HepG2 (cell line): ENCODE measurements around the gene FAM53B. TPM values are rescaled to one million over a fixed set of nuclear protein-coding genes. Genes with fewer than 3 reads are reported as not detected.

ENCODE experiments used
- ATAC-seq: fragments of 200-7000 bp; cut with Tn5 transposase; 3 replicates; pipeline ENCODE4 v1.9.1; 2020; ENCODE audit warnings: mild to moderate bottlenecking, moderate library complexity
- BruUV-seq: library from RNA; stranded (reverse); fragments of 400-500 nt; replicated peaks from 2 replicates; lab custom pipeline; 2021; lab: Mats Ljungman, UMichigan
- CTCF ChIA-PET: fragments of 300-600 bp; formaldehyde crosslinking; extraction: SDS; loops from one replicate; lab custom pipeline; 2021; ENCODE audit warnings: low total read pairs, inconsistent platforms, low intra/inter-chr PET ratio; lab: Yijun Ruan, JAX
- POLR2A ChIA-PET: fragments of 350-600 bp; sonication (Branson Sonifier 250); formaldehyde crosslinking; loops from one replicate; lab custom pipeline; 2020; ENCODE audit warnings: antibody characterized with exemption, inconsistent platforms; lab: Yijun Ruan, JAX
- DNase-seq: peaks from one replicate; pipeline ENCODE4 v3.0.0-alpha.2; 2015; ENCODE audit warnings: low spot score
- FAIRE-seq: peaks from 3 replicates; lab custom pipeline; 2011; peaks lifted over from hg19 to GRCh38; lab: Jason Lieb, UNC
- H2AFZ ChIP-seq: one replicate; pipeline ENCODE4 v1.6.1; 2011; ENCODE audit warnings: low read length, inconsistent platforms
- H3K27ac ChIP-seq: fragments of 300-600 bp; 3 replicates; pipeline ENCODE4 v1.8.0; 2011; ENCODE audit warnings: mixed run types, mild to moderate bottlenecking, mixed read lengths, low read length, inconsistent platforms; ENCODE audit not compliant: insufficient read depth; ENCODE audit errors: extremely low read length
- H3K27me3 ChIP-seq, 2 experiments: fragments of 200-600 bp in 1 of 2; 2 replicates in 1 of 2; 3 replicates in 1 of 2; pipeline versions ENCODE4 v1.6.0 to v1.8.0; 2011; ENCODE audit warnings: low read length in 2 of 2, mild to moderate bottlenecking in 2 of 2, moderate library complexity in 2 of 2, inconsistent platforms in 1 of 2; ENCODE audit not compliant: insufficient read depth in 2 of 2, control insufficient read depth in 1 of 2
- H3K36me3 ChIP-seq, 2 experiments: fragments of 200-600 bp in 1 of 2; replicated peaks in 1 of 2; 2 replicates in 1 of 2; 3 replicates in 1 of 2; pipeline versions ENCODE4 v1.5.1 to v1.8.0; 2011; ENCODE audit warnings: low read length in 2 of 2, inconsistent platforms in 1 of 2; ENCODE audit not compliant: insufficient read depth in 2 of 2, control insufficient read depth in 1 of 2
- H3K4me1 ChIP-seq: 2 replicates; pipeline ENCODE4 v1.5.1; 2012; ENCODE audit warnings: low read length, inconsistent platforms; ENCODE audit not compliant: insufficient read depth
- H3K4me2 ChIP-seq: 2 replicates; pipeline ENCODE4 v1.6.0; 2011; ENCODE audit warnings: low read depth, low read length, inconsistent platforms
- H3K4me3 ChIP-seq, 3 experiments: fragments of 200-600 bp in 1 of 3; sonication (generic), shearing (Covaris generic) in 1 of 3; replicated peaks in 1 of 3; 2 replicates each; pipeline ENCODE4 v1.5.1; 2011 to 2016; ENCODE audit warnings: low read length in 3 of 3, inconsistent platforms in 2 of 3, low read depth in 2 of 3, mild to moderate bottlenecking in 2 of 3, control low read depth in 1 of 3, mixed read lengths in 1 of 3; ENCODE audit not compliant: insufficient read depth in 1 of 3
- H3K79me2 ChIP-seq: one replicate; pipeline ENCODE4 v1.6.1; 2011; ENCODE audit warnings: low read length, inconsistent platforms; ENCODE audit not compliant: insufficient read depth
- H3K9ac ChIP-seq: 2 replicates; pipeline ENCODE4 v1.6.0; 2011; ENCODE audit warnings: mild to moderate bottlenecking, low read depth, low read length, inconsistent platforms; ENCODE audit not compliant: insufficient read depth
- H3K9me3 ChIP-seq: 2 replicates; pipeline ENCODE4 v1.5.1; 2012; ENCODE audit warnings: mild to moderate bottlenecking, low read length
- H4K20me1 ChIP-seq: 2 replicates; pipeline ENCODE4 v1.6.0; 2011; ENCODE audit warnings: inconsistent platforms, mild to moderate bottlenecking, low read length, moderate library complexity; ENCODE audit not compliant: insufficient read depth
- AHDC1 ChIP-seq: sonication (generic); formaldehyde crosslinking; IDR thresholded peaks from 2 replicates; pipeline ENCODE4 v1.5.1; 2020; ENCODE audit warnings: mild to moderate bottlenecking, missing genetic modification reagents, borderline replicate concordance
- CTCF ChIP-seq: sonication (generic); formaldehyde crosslinking; IDR thresholded peaks from 2 replicates; pipeline ENCODE4 v1.5.0; 2020; ENCODE audit warnings: mild to moderate bottlenecking, missing genetic modification reagents, moderate library complexity
- E2F1 ChIP-seq: sonication (generic); formaldehyde crosslinking; IDR thresholded peaks from 2 replicates; pipeline ENCODE4 v1.5.0; 2020; ENCODE audit warnings: missing genetic modification reagents
- KLF13 ChIP-seq: sonication (generic); formaldehyde crosslinking; IDR thresholded peaks from 2 replicates; pipeline ENCODE4 v1.4.0; 2020; ENCODE audit warnings: mild to moderate bottlenecking, missing genetic modification reagents
- KLF15 ChIP-seq: sonication (generic); formaldehyde crosslinking; IDR thresholded peaks from 2 replicates; pipeline ENCODE4 v1.8.1; 2023; ENCODE audit warnings: borderline replicate concordance, mild to moderate bottlenecking, inconsistent platforms, missing genetic modification reagents, mixed read lengths
- KLF9 ChIP-seq: IDR thresholded peaks from 2 replicates; pipeline ENCODE4 v1.6.1; 2016; ENCODE audit warnings: low read depth
- MXD3 ChIP-seq: IDR thresholded peaks from 2 replicates; pipeline ENCODE4 v1.6.1; 2016; ENCODE audit warnings: mild to moderate bottlenecking, missing biosample characterization, missing genetic modification reagents
- NFE2L1 ChIP-seq: sonication (generic); formaldehyde crosslinking; IDR thresholded peaks from 2 replicates; pipeline ENCODE4 v1.4.0; 2020; ENCODE audit warnings: missing genetic modification reagents, mild to moderate bottlenecking, borderline replicate concordance
- PHF21A ChIP-seq: sonication (generic); formaldehyde crosslinking; IDR thresholded peaks from 2 replicates; pipeline ENCODE4 v1.5.0; 2020; ENCODE audit warnings: mild to moderate bottlenecking, missing genetic modification reagents
- RAD21 ChIP-seq: fragments of 450-650 bp; formaldehyde crosslinking; IDR thresholded peaks from 2 replicates; pipeline ENCODE4 v1.5.0; 2020; ENCODE audit warnings: mild to moderate bottlenecking
- ZNF333 ChIP-seq: sonication (generic); formaldehyde crosslinking; IDR thresholded peaks from 2 replicates; pipeline ENCODE4 v1.4.0; 2020; ENCODE audit warnings: mild to moderate bottlenecking, missing genetic modification reagents, borderline replicate concordance
- ZNF33B ChIP-seq: sonication (generic); formaldehyde crosslinking; IDR thresholded peaks from 2 replicates; pipeline ENCODE4 v1.5.1; 2020; ENCODE audit warnings: mild to moderate bottlenecking, missing genetic modification reagents
- WGBS: methylation state at CpG from one replicate; pipeline ENCODE4 v1.1.6; 2017; ENCODE audit warnings: low lambda C conversion rate; 5-methylcytosine and 5-hydroxymethylcytosine counted together
- in situ Hi-C: cut with HindIII; loops from 2 replicates; pipeline ENCODE4 v1.10.0; 2017; ENCODE audit warnings: low pct_unique_long_range_greater_than_20kb; ENCODE audit not compliant: extremely low pct_ligation_motif_present
- intact Hi-C: fragments of 100-400 bp; cut with micrococcal nuclease; formaldehyde crosslinking; loops from one replicate; pipeline ENCODE4 v1.10.0; 2022; ENCODE audit not compliant: unreplicated experiment
- polyA plus RNA-seq, 8 experiments: library from polyadenylated mRNA; depleted of rRNA in 3 of 8; stranded (reverse) in 7 of 8; unstranded in 1 of 8; fragments of >200 nt; fragmentation: Illumina TruSeq in 4 of 8; extraction: Trizol in 4 of 8; gene quantifications; 2 replicates each; pipeline versions ENCODE4 v1.2.1 to v1.2.3, GENCODE V29; 2011 to 2016; ENCODE audit warnings: low read depth in 4 of 8, missing spikeins in 1 of 8, mixed read lengths in 1 of 8; ENCODE audit not compliant: insufficient read depth in 1 of 8
- total RNA-seq, 5 experiments: library from RNA; depleted of rRNA; stranded (reverse); fragments of >200 nt; fragmentation: Illumina TruSeq; extraction: Trizol; gene quantifications; 2 replicates each; pipeline ENCODE4 v1.2.3, GENCODE V29; 2016; ENCODE audit warnings: low read depth in 1 of 5

Gene FAM53B
- total and polyA plus RNA-seq, 2 of the 13 experiments (the other 11 are each of a cell fraction or from before 2014, with no cell fraction given), result 6.4 to 19.3 TPM

- TF ChIP-seq RAD21 (0 out of 2 replicates have a peak, but pooled peaks have one; percentile 9), CTCF (CRISPR knock-in tag) (peak; percentile 31; the same call in 1 of the 2 replicates)
Measured at GRCh38 chr10:124612611-124613498, 131.3 kb downstream of the FAM53B start (continued).

- 89% methylated on average over 4 of the region's 11 CpGs for WGBS
- no peak overlapping the region for H3K27ac ChIP-seq
- H2AFZ ChIP-seq, result no peak overlapping the region
- no peak for DNase-seq
- H3K27me3 ChIP-seq, result no peaks in the 10 kb centered on the region
- ChIA-PET CTCF (no interaction called here), POLR2A (no interaction called here)
- H3K4me3 ChIP-seq, result no peak overlapping the region
- in situ Hi-C loops, result no loop called here
- BruUV-seq, result no TSS peak
- H3K9me3 ChIP-seq, result no peaks in the 10 kb centered on the region
- no peak for ATAC-seq
- no peaks in the 10 kb centered on the region for H4K20me1 ChIP-seq
- H3K9ac ChIP-seq, result no peak overlapping the region
- H3K36me3 ChIP-seq, result 0 out of 5 replicates have a peak, but pooled peaks cover 0 to 4% of the 10 kb centered on the region in 2 experiments
- H3K4me1 ChIP-seq, result peaks cover 19% of the 10 kb centered on the region
- no peak overlapping the region for H3K4me2 ChIP-seq
- TF ChIP-seq ZNF33B, result no peak
- TF ChIP-seq E2F1, result no peak
- no peak for TF ChIP-seq KLF15 (CRISPR knock-in tag)
- no peak for TF ChIP-seq NFE2L1 (CRISPR knock-in tag)
- TF ChIP-seq ZNF333, result no peak
- TF ChIP-seq KLF13 (CRISPR knock-in tag), result no peak
- no peak for TF ChIP-seq PHF21A (CRISPR knock-in tag)
- no peak for TF ChIP-seq MXD3 (CRISPR knock-in tag)
- TF ChIP-seq AHDC1 (CRISPR knock-in tag), result no peak
- TF ChIP-seq KLF9 (CRISPR knock-in tag), result no peak
- H3K79me2 ChIP-seq, result no peaks in the 10 kb centered on the region
- no peak for FAIRE-seq
- intact Hi-C loops, result no loop called here
Measured at GRCh38 chr10:124611738-124612137, 132.4 kb downstream of the FAM53B start.
